ENCODE results near the gene ZNF581. TPM values are rescaled to one million over a fixed set of nuclear protein-coding genes. Genes with fewer than 3 reads are reported as not detected.

The ZNF581 gene
- total RNA-seq, 3 donors from 2014 or later, result 10.7 to 16.8 (median 16.7) TPM

GRCh38 chr19:55598034-55598433, 45.4 kb upstream of the ZNF581 start:
- H3K36me3 ChIP-seq, result no peaks in the 10 kb centered on the region
- no peaks in the 10 kb centered on the region for H3K27me3 ChIP-seq
- no peak overlapping the region for H3K4me3 ChIP-seq
- intact Hi-C loops (cut with DNase I; ENCODE audit: low total_unique reads), result loop anchor here (5.0 kb wide), 1 partner anchor 539 kb away; no protein-coding TSS in a partner anchor
- TF ChIP-seq CTCF (IDR thresholded peaks at IDR 0.05) (no peak), POLR2AphosphoS5 (IDR thresholded peaks at IDR 0.05) (no peak), POLR2A (IDR thresholded peaks at IDR 0.05) (no peak)
- DNase-seq (ENCODE audit: low spot score in 2 of 2), result no peak
- peak overlapping the region; percentile 98 to 100 for H3K27ac ChIP-seq
- no peaks in the 10 kb centered on the region for H3K4me1 ChIP-seq
- H3K9me3 ChIP-seq, result no peaks in the 10 kb centered on the region

- TF ChIP-seq POLR2AphosphoS5 (IDR thresholded peaks at IDR 0.05), result no peak
- TF ChIP-seq CTCF (IDR thresholded peaks at IDR 0.05), result no peak
- TF ChIP-seq POLR2A (IDR thresholded peaks at IDR 0.05), result no peak
- peak overlapping the region; percentile 98 to 100 for H3K27ac ChIP-seq
- DNase-seq (ENCODE audit: low spot score in 2 of 2), result peak; percentile 89 to 91
- intact Hi-C loops (cut with DNase I; ENCODE audit: low total_unique reads), result loop anchor here (5.0 kb wide), 1 partner anchor 538 kb away; no protein-coding TSS in a partner anchor
- H3K4me3 ChIP-seq, result peak overlapping the region; percentile 76 to 98 (median 81)
- H3K36me3 ChIP-seq, result no peaks in the 10 kb centered on the region
- H3K9me3 ChIP-seq, result no peaks in the 10 kb centered on the region
- H3K4me1 ChIP-seq, result no peaks in the 10 kb centered on the region
- no peaks in the 10 kb centered on the region for H3K27me3 ChIP-seq
Measured at GRCh38 chr19:55598719-55599467, 44.6 kb upstream of the ZNF581 start.

GRCh38 chr19:55599468-55599841, 44.0 kb upstream of the ZNF581 start, which contains the start of gene FIZ1:
Gene FIZ1, minus strand, starts transcription at chr19:55599517. Its CDS starts 1,652 bp downstream, at chr19:55597865.
- DNase-seq (ENCODE audit: low spot score in 2 of 2), result peak; percentile 99
- H3K4me1 ChIP-seq, result no peaks in the 10 kb centered on the region
- TF ChIP-seq POLR2AphosphoS5 (IDR thresholded peaks at IDR 0.05) (peak; percentile 10 to 81 (median 74)), POLR2A (IDR thresholded peaks at IDR 0.05) (no peak)
- H3K36me3 ChIP-seq, result no peaks in the 10 kb centered on the region
- H3K27me3 ChIP-seq, result no peaks in the 10 kb centered on the region
- H3K4me3 ChIP-seq, result peak within 1 kb of the TSS; percentile 76 to 98 (median 81)
- intact Hi-C loops (cut with DNase I; ENCODE audit: low total_unique reads), result loop anchor here (5.0 kb wide), 1 partner anchor 538 kb away; no protein-coding TSS in a partner anchor
- H3K27ac ChIP-seq, result peak within 1 kb of the TSS; percentile 98 to 100
- no peaks in the 10 kb centered on the region for H3K9me3 ChIP-seq

GRCh38 chr19:55599842-55600661, 43.4 kb upstream of the ZNF581 start, which contains the start of gene ZNF524:
Gene ZNF524, plus strand, starts transcription at chr19:55600288. Its CDS starts 1,825 bp downstream, at chr19:55602113.
- intact Hi-C loops (cut with DNase I; ENCODE audit: low total_unique reads), result loop anchor here (5.0 kb wide), 1 partner anchor 537 kb away; no protein-coding TSS in a partner anchor
- H3K9me3 ChIP-seq, result no peaks in the 10 kb centered on the region
- no peaks in the 10 kb centered on the region for H3K27me3 ChIP-seq
- TF ChIP-seq CTCF (IDR thresholded peaks at IDR 0.05) (peak in 1 of 3 donors; percentile 29), POLR2AphosphoS5 (IDR thresholded peaks at IDR 0.05) (peak; percentile 55 to 71 (median 57)), POLR2A (IDR thresholded peaks at IDR 0.05) (no peak)
- H3K27ac ChIP-seq, result peak within 1 kb of the TSS; percentile 98 to 100
- H3K4me1 ChIP-seq, result no peaks in the 10 kb centered on the region
- no peaks in the 10 kb centered on the region for H3K36me3 ChIP-seq
- peak; percentile 77 to 89 for DNase-seq (ENCODE audit: low spot score in 2 of 2)
- H3K4me3 ChIP-seq, result peak within 1 kb of the TSS; percentile 76 to 98 (median 81)

- TF ChIP-seq CTCF (IDR thresholded peaks at IDR 0.05) (no peak), POLR2AphosphoS5 (IDR thresholded peaks at IDR 0.05) (no peak), POLR2A (IDR thresholded peaks at IDR 0.05) (no peak)
- Histone ChIP-seq H3K27me3 (no peaks in the 10 kb centered on the region), H3K9me3 (no peaks in the 10 kb centered on the region), H3K36me3 (no peaks in the 10 kb centered on the region), H3K4me1 (no peaks in the 10 kb centered on the region), H3K27ac (peak overlapping the region; percentile 98 to 100), H3K4me3 (peak overlapping the region; percentile 76 to 98 (median 81))
- intact Hi-C loops (cut with DNase I; ENCODE audit: low total_unique reads), result no loop called here
- no peak for DNase-seq (ENCODE audit: low spot score in 2 of 2)
Measured at GRCh38 chr19:55600662-55601028, 42.8 kb upstream of the ZNF581 start.
